ENCODE results near the gene TPM3. TPM values are rescaled to one million over a fixed set of nuclear protein-coding genes. Genes with fewer than 3 reads are reported as not detected.

Gene TPM3
- total RNA-seq, 1 donor from 2014 or later: 635 TPM

DNA sequence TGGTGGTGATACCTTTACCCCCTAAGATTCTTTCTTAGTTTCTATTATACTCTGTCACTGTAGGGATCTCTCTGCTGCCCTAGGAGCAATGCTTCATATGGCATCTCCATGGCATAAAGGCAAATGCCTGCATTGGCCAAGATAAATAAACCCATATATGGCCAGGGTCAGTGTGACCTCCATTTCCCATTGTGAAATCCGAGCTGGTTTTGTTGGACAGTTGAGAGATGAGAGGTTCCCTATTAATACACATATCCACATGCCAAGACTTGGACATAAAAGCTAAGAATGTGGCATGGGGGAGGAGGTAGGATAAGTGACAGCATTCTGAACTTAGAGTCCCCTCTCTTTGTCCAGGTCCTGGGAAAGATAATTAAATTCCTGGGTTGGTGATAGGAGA lies 1.4 kb downstream of the TPM3 start:
- no peak overlapping the region for H3K27ac Mint-ChIP-seq
- intact Hi-C loops (cut with micrococcal nuclease): no loop called here
- H3K9me3 Mint-ChIP-seq: no peaks in the 10 kb centered on the region

DNA sequence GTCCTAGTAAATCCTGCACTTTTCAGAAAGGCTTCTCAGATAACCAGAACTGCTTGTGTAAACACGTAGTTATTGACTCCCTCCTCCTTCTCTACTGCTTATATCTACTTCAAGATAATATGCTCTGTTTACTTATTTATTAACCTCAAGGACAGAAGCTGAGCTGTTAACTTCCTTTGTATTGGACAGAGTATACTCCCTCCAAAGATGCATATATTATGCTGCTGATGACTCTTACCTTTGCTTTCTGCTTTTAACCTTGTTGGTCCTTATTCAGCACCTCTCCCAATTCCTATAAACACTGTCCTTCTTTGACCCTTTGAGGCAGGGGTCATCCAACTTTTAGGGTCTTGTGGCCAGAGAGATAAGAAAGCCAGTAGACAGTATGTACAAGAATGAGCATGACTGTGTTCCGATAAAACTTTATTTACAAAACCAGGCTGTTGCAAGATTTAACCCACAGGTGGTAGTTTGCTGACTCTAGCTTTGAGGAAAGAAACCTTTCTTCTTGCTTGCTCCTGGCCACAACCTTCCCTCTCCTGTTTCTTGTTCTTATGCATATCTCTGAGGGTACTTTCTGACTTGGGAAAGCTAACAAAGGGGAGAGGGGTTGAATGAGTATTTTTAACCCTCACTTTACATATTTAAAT lies 4.9 kb downstream of the TPM3 start:
- DNase-seq: no peak
- Mint-ChIP-seq H3K9me3 (no peaks in the 10 kb centered on the region), H3K27me3 (peaks cover 20% of the 10 kb centered on the region), H3K27ac (no peak overlapping the region), H3K4me3 (no peak overlapping the region), H3K4me1 (peaks cover 19% of the 10 kb centered on the region), H3K36me3 (ENCODE audit: low read depth) (peaks cover 10% of the 10 kb centered on the region)
- intact Hi-C loops (cut with micrococcal nuclease): loop anchor here (1.0 to 2.0 kb wide), 3 partner anchors 20 to 148 kb away; partner anchors contain the start of genes CFAP141 and HAX1

More for the DNA sequence above, 1.4 kb downstream of the TPM3 start:
- no peaks in the 10 kb centered on the region for H3K36me3 Mint-ChIP-seq (ENCODE audit: low read depth)
- peaks cover 38% of the 10 kb centered on the region for H3K27me3 Mint-ChIP-seq
- DNase-seq: no peak
- peaks cover 17% of the 10 kb centered on the region for H3K4me1 Mint-ChIP-seq
- H3K4me3 Mint-ChIP-seq: no peak overlapping the region

DNA sequence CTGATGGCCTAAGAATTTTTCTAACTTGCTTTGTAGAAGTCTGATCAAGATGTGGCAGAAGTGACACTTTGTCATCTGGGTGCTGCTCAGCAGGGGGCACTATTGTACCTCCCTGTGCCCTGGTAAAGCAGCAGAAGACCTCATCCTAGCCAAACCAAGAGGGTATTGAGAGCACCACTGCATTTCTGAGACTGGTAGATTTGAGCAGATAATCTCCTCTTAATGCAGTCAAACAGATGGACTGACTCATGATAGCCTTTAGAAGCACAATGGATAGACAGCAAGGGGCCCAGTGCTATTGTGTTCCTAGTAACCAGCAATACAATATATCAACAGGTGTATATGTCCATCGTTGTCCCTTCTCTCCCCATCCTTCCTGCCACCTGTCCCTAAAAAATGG lies 5.7 kb downstream of the TPM3 start:
- H3K27ac Mint-ChIP-seq: no peak overlapping the region
- peaks cover 12% of the 10 kb centered on the region for H3K27me3 Mint-ChIP-seq

DNA sequence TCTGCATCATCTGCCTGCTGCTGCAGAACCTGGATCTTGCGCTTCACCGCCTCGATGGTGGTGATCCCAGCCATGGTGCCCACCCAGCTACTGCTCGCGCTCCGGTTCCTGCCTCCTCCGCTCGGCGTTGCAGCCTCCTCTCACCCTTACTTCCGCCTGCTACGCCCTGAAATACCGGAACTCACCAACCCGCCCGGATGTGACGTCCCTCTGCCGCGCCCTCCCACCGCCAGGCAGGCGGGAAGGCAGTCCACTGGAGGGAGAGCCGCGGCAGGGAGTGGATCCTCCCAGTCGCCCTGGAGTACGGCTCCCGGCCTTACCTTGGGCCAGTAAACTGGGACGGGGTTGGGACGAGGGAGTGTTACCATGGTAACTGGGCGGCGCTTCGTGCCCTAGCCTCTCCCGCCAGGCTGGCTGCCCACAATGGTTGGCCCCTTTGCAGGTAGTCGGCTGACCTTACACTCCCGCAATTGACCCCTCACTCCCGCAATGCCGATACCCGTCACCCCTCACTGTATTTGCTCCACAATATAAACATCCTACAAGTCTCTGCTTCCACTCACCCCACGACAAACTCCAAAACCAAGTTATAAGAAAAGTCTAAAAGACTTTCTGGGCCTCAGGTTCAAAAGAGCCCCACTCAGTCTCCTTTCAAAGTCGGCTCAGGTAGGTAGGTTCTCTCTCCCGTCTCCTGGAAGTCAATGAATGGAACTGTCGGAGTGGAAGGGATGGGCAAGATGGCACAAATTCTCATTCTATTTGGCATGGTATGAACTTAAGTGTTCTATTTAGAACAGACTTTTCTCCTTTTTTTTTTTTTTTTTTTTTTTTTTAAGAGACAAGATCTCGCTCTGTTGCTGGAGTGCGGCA lies 8.6 kb downstream of the TPM3 start:
- intact Hi-C loops (cut with micrococcal nuclease): loop anchor here (2.0 to 5.0 kb wide), 3 partner anchors 144 to 260 kb away; partner anchors contain the start of genes GATAD2B and RPS27
- peak overlapping the region; percentile 100 for H3K27ac Mint-ChIP-seq
- DNase-seq: peak; percentile 99
- H3K9me3 Mint-ChIP-seq: no peaks in the 10 kb centered on the region
- peaks cover 4% of the 10 kb centered on the region for H3K27me3 Mint-ChIP-seq
- peak overlapping the region; percentile 99 for H3K4me3 Mint-ChIP-seq
- peaks cover 41% of the 10 kb centered on the region for H3K36me3 Mint-ChIP-seq (ENCODE audit: low read depth)
- peaks cover 49% of the 10 kb centered on the region for H3K4me1 Mint-ChIP-seq

More for the DNA sequence above, 5.7 kb downstream of the TPM3 start:
- H3K9me3 Mint-ChIP-seq: no peaks in the 10 kb centered on the region
- DNase-seq: peak; percentile 90
- no peak overlapping the region for H3K4me3 Mint-ChIP-seq
- H3K4me1 Mint-ChIP-seq: peaks cover 24% of the 10 kb centered on the region
- peaks cover 17% of the 10 kb centered on the region for H3K36me3 Mint-ChIP-seq (ENCODE audit: low read depth)
- intact Hi-C loops (cut with micrococcal nuclease): loop anchor here (1.0 to 2.0 kb wide), 3 partner anchors 21 to 149 kb away; partner anchors contain the start of genes CFAP141 and HAX1

DNA sequence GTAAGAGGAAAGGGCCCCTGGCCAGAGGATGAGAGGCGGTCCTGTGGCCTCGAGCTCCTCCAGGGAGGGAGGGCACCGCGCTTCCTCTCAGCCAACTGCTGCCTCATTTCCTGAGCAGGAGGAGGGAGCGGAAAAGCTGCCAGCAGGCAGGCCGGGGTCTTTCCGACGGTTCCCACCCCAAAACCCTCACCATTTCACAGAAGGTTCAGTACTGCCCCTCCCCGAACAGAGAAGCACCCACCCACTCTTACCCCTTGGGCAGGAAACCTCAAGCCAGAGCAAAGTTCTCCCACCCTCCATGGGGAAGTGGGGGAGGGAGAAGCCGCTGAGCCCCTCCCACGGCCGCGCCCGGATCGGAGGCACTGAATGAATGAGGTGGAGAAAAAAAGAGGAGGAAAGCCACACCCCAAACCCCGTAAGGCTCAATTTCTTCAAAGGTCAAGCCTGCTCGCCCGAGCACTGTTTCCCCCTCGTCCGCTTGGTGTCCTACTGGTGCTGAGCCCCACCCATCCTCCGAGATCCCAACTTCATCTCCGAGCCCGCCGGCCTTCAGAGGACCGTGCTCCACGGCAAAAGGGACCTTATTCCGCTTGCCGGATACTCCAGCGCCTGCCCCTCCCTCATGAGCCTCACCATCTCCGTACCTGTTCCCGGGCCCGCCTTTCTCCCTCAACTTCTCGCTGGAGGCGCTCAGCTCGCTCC lies 9.4 kb downstream of the TPM3 start:
- H3K9me3 Mint-ChIP-seq: no peaks in the 10 kb centered on the region
- H3K36me3 Mint-ChIP-seq (ENCODE audit: low read depth): peaks cover 42% of the 10 kb centered on the region
- peak; percentile 94 for DNase-seq
- H3K4me1 Mint-ChIP-seq: peaks cover 57% of the 10 kb centered on the region
- peak overlapping the region; percentile 100 for H3K27ac Mint-ChIP-seq
- H3K27me3 Mint-ChIP-seq: peaks cover 4% of the 10 kb centered on the region
- intact Hi-C loops (cut with micrococcal nuclease): loop anchor here (1.0 to 5.0 kb wide), 7 partner anchors 11 to 260 kb away; partner anchors contain the start of genes GATAD2B, HAX1, RPS27 and UBAP2L
- H3K4me3 Mint-ChIP-seq: peak overlapping the region; percentile 99

DNA sequence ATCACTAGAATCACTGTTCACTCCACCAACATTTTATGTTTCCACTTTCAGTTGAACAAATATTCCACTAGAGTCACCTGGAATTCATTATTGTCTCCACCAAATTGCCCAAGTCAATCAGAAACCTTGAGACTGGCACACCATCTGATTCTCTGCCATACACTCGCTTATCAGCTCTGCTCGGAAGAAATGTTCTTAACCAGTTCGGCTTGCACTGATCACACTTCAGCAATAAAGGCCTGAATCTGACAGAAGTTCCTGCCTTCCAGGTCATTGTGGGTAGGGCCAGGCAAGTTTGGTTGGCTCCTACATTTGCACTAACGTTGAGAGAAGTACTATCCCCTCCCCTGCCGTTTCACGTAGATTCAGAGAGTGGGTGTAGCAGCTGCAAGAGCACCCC lies 10.0 kb downstream of the TPM3 start:
- no peak for DNase-seq
- H3K9me3 Mint-ChIP-seq: no peaks in the 10 kb centered on the region
- peak overlapping the region; percentile 100 for H3K27ac Mint-ChIP-seq
- peak overlapping the region; percentile 99 for H3K4me3 Mint-ChIP-seq
- H3K27me3 Mint-ChIP-seq: peaks cover 4% of the 10 kb centered on the region
- intact Hi-C loops (cut with micrococcal nuclease): loop anchor here (1.0 to 5.0 kb wide), 7 partner anchors 11 to 259 kb away; partner anchors contain the start of genes GATAD2B, HAX1, RPS27 and UBAP2L
- H3K4me1 Mint-ChIP-seq: peaks cover 61% of the 10 kb centered on the region
- H3K36me3 Mint-ChIP-seq (ENCODE audit: low read depth): peaks cover 47% of the 10 kb centered on the region

DNA sequence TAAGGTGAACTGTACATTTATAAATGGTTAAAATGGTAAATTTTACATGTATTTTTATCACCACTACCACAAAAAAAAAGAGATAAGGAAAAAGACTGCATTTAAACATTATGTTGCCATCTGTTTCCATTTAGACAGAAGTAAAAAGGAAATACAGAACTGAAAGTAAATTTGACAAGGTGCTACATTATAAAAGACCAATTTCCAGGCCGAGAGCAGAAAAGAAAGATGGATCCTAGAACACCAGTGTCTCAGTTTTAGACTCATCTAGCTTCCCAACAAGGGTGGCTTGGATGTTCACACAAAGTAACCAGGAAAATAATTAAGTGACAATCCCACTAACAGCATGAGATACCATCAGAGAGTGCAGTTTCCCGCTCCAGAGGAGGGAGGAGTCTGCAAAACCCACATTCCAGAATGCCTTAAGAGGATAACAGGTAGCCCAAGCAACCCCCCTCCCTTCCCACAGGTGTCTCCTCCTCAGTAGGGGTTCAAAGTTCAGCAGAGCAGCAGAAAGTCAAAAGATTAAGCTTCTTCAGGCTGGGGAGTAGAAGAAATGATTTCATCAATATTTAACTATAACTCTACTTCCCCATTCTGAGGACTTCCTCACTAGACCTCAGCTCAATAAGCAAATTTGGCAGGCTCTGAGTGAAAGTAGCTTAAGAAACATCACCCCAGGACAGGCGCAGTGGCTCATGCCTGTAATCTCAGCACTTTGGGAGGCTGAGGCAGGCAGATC lies 11.8 kb downstream of the TPM3 start:
- Mint-ChIP-seq H3K27me3 (peaks cover 3% of the 10 kb centered on the region), H3K27ac (peak overlapping the region; percentile 69), H3K9me3 (no peaks in the 10 kb centered on the region), H3K4me3 (peak overlapping the region; percentile 99), H3K36me3 (ENCODE audit: low read depth) (peaks cover 57% of the 10 kb centered on the region), H3K4me1 (peaks cover 65% of the 10 kb centered on the region)
- DNase-seq: no peak
- intact Hi-C loops (cut with micrococcal nuclease): loop anchor here (5.0 kb wide), 1 partner anchor 188 kb away; the partner anchor contains the start of gene RPS27

DNA sequence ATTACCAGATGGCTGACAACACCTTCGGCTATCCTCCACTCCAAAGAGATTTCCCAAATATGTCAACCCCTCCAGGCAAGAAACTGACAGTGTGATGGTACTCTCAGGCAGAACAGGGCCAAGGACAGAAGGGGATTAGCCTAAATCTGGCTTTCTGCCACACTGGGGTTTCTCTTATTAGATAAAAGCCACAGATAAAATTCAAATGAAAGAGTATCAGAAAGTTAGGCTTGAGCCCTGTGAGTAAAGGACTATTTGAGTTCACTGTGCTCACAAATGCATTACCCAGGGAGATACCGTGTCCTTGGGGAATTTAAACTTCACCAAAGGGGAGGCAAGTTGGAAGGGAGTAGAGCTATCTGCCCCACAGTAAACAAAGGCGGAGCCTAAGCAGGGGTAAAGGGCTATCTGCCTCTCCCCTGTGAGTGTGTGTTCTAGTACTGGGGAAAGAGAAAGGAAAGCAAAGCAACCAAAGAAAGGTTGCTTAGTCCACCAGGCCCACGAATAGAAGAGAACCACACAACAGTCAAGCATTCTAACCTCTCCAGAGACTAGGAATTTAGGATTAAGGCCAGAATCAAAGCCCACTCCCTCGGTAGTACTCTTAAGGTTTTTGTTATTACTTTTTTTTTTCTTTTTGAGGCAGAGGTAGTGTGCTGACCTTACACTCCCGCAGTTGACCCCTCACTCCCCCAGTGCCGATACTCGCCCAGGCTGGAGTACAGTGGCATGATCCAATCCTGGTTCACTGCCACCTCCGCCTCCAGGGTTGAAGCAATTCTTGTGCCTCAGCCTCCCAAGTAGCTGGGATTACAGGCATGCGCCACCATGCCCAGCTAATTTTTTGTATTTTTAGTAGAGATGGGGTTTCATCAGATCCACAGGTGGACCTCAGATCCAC lies 12.7 kb downstream of the TPM3 start:
- H3K27ac Mint-ChIP-seq: peak overlapping the region; percentile 69
- DNase-seq: peak; percentile 71
- peaks cover 64% of the 10 kb centered on the region for H3K36me3 Mint-ChIP-seq (ENCODE audit: low read depth)
- peaks cover 3% of the 10 kb centered on the region for H3K27me3 Mint-ChIP-seq
- peaks cover 65% of the 10 kb centered on the region for H3K4me1 Mint-ChIP-seq
- H3K9me3 Mint-ChIP-seq: no peaks in the 10 kb centered on the region
- peak overlapping the region; percentile 99 for H3K4me3 Mint-ChIP-seq
- intact Hi-C loops (cut with micrococcal nuclease): no loop called here

DNA sequence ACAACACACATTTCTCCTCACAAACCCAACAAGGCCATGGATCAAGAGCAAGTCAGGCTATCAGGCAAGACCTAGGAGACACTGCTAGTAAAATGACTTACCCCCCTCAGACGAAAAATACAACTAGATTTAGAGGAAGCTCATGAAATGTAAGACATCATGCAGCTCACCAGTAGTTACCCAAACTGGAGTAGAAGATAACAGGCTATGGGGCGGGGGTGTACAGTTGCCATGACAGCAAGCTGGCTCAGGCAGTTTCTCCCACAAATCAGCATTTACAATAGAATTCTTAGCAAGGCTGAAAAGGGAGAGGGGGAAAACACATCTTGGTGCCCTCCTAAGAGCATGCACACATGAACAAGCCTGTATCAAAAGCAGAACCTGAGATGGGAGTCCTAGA lies 13.9 kb downstream of the TPM3 start:
- H3K27ac Mint-ChIP-seq: peak overlapping the region; percentile 52
- H3K36me3 Mint-ChIP-seq (ENCODE audit: low read depth): peaks cover 64% of the 10 kb centered on the region
- no peak for DNase-seq
- peaks cover 60% of the 10 kb centered on the region for H3K4me1 Mint-ChIP-seq
- H3K4me3 Mint-ChIP-seq: peak overlapping the region; percentile 42
- intact Hi-C loops (cut with micrococcal nuclease): no loop called here
- H3K9me3 Mint-ChIP-seq: no peaks in the 10 kb centered on the region
- peaks cover 2% of the 10 kb centered on the region for H3K27me3 Mint-ChIP-seq

DNA sequence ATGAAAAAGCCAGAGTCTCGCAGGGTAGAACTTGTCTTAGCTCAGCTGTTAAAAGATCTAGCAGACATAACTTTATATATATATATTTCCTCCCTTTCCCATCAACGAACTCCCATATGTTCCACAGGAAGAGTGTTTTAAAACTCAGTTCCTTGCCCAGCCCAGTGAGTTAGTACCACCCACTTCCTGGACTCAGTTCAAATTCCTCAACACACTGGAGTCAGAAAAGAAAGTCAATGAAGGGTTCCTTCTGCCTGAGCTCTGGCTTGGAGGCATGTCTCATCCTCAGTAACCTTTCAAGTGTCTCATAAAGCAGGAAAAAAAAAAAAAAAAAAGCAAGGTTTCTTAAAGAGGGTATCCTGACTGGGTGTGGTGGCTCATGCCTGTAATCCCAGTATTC lies 15.6 kb downstream of the TPM3 start:
- H3K27me3 Mint-ChIP-seq: no peaks in the 10 kb centered on the region
- peak overlapping the region; percentile 16 for H3K4me3 Mint-ChIP-seq
- H3K36me3 Mint-ChIP-seq (ENCODE audit: low read depth): peaks cover 66% of the 10 kb centered on the region
- H3K4me1 Mint-ChIP-seq: peaks cover 67% of the 10 kb centered on the region
- no peak for DNase-seq
- intact Hi-C loops (cut with micrococcal nuclease): no loop called here
- H3K27ac Mint-ChIP-seq: peak overlapping the region; percentile 60
- no peaks in the 10 kb centered on the region for H3K9me3 Mint-ChIP-seq

DNA sequence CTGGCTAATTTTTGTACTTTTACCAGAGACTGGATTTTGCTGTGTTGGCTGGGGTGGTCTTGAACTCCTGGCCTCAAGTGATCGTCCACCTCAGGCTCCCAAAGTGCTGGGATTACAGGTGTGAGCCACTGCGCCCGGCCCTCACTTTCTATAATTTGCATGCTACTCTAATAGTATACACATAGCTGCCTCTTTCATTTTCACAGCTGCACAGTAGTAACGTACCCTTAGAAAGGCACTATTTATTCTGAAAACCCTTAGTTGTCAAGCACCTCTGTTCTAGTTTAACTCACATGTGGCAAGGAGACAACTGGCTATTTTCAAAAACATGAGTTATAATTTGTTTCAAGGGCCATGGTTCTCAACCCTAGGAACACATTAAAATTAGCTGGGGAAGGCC lies 17.2 kb downstream of the TPM3 start:
- no peak for DNase-seq
- no peak overlapping the region for H3K27ac Mint-ChIP-seq
- H3K4me1 Mint-ChIP-seq: peaks cover 64% of the 10 kb centered on the region
- peaks cover 68% of the 10 kb centered on the region for H3K36me3 Mint-ChIP-seq (ENCODE audit: low read depth)
- no peaks in the 10 kb centered on the region for H3K27me3 Mint-ChIP-seq
- no peak overlapping the region for H3K4me3 Mint-ChIP-seq
- intact Hi-C loops (cut with micrococcal nuclease): no loop called here
- no peaks in the 10 kb centered on the region for H3K9me3 Mint-ChIP-seq

DNA sequence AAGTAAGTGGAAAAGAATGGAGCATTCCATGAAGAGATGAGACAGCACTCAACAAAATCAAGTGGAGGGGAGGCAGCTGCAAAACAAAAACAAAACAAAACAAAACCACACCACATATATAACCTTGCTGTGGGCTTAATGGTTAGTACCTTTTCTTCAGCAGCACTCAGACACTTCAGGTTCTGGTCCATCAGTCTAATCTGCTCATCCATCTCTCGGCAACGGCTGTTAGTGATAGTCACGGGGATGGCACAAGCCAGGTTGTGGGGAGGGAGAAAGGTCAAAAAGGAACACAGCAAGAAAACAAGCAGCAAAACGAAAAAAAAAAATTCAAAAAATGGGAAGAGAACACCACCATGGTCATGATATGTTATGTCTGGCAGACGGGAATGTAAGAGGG lies 20.0 kb downstream of the TPM3 start:
- H3K9me3 Mint-ChIP-seq: no peaks in the 10 kb centered on the region
- H3K27ac Mint-ChIP-seq: peak overlapping the region; percentile 88
- no peak overlapping the region for H3K4me3 Mint-ChIP-seq
- peaks cover 47% of the 10 kb centered on the region for H3K4me1 Mint-ChIP-seq
- intact Hi-C loops (cut with micrococcal nuclease): loop anchor here (1.0 kb wide), 1 partner anchor 10 kb away; no protein-coding TSS in a partner anchor
- no peak for DNase-seq
- H3K36me3 Mint-ChIP-seq (ENCODE audit: low read depth): peaks cover 71% of the 10 kb centered on the region
- H3K27me3 Mint-ChIP-seq: no peaks in the 10 kb centered on the region

Measured in activated CD4-positive, alpha-beta T cell treated with anti-CD3 and anti-CD28 coated beads, Interleukin-2, amount 10 ng/mL, durations not matched to agents 24 days and 14 days (primary cell).